Measurements from ENCODE around the gene SUCLG2.

SUCLG2 gene

GRCh38 chr3:67515778-67516177, 138.6 kb downstream of the SUCLG2 start:
- no peak for DNase-seq (ENCODE audit: low spot score)

DNA sequence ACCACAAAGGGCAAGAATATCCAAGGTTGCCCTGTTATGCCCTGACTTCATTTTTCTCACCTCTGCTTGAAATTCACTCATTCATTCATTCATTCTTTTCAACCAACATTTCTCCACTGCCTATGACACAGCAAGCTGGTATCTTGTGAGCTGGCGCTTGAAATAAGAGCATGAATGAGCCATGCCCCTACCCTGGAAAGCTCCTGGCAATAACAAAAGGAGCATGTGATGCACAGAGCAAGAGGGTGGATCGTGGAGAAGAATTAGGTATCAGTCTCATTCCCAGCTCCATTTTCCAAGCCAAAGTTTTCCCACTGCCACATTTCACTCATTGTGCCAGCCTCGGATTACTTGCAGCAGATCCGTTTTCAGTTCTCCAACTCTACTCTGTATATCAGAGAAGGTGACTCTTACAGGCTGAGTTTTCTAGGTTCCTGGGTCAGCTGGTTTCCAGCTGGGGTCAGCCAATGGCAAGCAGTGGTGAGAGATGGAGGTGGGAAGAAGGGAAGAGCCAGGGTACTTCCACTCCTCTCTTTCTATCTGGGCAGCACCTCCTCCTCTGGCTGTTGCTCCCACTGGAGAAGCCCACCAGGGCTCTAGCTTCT, 144.8 kb downstream of the SUCLG2 start:
- DNase-seq (ENCODE audit: low spot score): peak; percentile 12

DNA sequence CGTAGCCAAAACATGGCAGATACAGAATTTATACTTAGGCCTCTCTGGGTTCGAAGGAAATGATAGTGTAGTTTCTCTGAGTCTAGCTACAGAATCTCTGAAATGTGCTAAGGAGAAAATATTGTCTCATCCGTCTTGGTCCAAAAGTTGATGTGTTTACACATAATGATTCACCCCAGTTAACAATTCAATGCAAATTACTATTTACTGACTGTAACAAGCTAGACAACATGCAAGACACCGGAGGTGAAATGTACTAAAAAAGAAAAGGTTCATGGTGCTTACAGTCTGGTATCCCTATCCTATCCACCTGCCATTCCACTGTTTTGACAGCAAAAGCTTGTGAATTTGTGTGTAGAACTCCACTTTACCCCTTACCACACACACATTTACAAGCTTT, 146.8 kb downstream of the SUCLG2 start:
- no peak for DNase-seq (ENCODE audit: low spot score)

DNA sequence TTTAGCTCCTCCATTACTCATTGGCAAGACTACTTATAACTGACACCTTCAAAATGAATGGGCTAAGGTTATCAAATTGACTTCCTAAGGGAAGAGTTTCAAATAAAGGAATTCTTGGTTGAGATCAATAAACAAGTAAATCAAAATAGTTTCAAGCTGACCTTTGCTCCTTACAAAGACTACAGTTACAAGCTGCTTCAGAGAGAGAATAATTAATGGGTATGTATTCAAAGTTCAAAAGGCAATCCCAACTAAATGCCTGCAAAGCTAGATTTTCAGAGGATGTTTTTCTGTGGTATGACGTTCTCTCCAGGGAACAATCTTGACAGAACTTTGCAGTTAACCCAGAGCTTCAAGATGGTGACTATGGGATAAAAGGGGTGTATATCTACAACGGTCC, 153.7 kb downstream of the SUCLG2 start:
- no peak for DNase-seq (ENCODE audit: low spot score)

GRCh38 chr3:67497746-67498145, 156.7 kb downstream of the SUCLG2 start:
- DNase-seq (ENCODE audit: low spot score): no peak

DNA sequence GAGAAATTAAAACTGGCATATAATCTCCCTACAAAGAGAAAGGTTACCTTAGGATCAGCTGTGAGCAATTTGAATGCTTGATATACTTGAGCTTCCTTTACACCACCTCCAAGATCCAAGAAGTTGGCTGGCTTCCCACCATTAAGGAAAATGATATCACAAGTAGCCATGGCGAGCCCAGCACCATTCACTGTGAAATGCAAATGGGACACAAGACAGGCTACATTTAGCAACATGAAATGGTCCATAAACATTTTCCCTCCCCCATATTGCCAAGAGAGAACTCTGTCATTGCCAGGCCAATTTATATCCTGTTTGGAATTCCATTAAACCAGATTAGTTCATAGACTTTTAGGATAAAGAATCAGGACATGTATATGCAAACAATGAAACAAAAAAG, 158.7 kb downstream of the SUCLG2 start:
- DNase-seq (ENCODE audit: low spot score): no peak

- no peak for DNase-seq (ENCODE audit: low spot score)
Observed at GRCh38 chr3:67493808-67494207, 160.6 kb downstream of the SUCLG2 start.

DNA sequence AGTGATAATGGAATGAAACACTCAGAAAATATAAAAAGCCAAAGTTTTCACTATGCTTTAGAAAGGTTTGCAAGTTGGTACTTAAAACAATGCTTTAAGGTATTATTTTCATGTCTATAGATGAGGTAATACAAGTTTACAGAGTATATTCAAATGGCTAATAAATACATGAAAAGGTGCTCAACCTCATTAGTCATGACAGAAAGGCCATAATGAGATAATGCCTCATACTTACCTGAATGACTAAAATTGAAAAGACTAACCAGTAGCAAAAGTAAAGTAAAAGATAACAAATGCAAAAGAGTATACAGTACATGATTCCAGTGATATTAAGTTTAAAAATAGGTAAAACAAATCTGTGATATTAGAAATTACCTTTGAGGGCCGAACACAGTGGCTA, 163.8 kb downstream of the SUCLG2 start:
- DNase-seq (ENCODE audit: low spot score): no peak

GRCh38 chr3:67489816-67490215, 164.6 kb downstream of the SUCLG2 start:
- peak; percentile 15 for DNase-seq (ENCODE audit: low spot score)

DNA sequence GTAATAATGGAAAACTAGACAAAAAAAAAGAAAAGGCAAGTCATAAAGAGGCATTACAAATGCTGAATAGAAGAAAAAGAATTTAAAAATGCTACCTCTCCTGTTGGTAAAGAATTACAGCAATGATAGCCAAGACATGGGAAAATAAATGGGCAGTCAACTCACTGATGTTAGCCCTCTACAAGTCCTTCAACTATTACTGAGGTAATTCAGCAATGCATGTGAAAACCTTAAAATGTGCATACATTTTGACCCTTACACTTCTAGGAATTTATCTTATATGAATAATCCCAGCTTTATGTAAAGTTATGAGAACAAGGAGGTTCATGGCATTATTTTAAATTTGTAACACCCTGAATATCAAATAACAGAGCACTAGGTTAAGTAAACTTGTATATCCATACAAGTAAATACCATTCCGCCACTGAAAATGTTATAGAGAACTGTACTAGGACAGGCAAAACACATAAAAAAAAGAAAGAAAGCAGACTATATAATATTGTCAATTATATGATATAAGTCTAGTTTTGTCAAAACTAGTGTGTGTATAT, 166.8 kb downstream of the SUCLG2 start:
- DNase-seq (ENCODE audit: low spot score): no peak

DNA sequence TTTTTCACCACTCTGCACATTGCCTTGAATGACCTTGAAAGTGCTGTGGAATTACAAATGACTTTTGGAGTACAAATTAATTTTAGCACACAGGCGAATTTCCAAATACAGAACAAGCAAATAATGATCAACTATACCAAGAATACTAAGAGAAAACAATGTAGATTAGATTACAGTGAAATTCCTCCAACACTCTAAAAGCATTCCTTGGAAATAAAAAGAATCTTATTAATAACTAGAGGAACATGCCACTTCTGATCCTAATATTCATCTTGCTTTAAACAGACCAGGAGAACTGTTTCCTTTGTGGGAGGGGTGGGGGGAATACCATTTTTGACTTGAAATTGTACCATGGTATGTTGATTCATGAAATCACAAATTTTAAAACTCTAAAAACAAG, 167.5 kb downstream of the SUCLG2 start:
- DNase-seq (ENCODE audit: low spot score): no peak

DNA sequence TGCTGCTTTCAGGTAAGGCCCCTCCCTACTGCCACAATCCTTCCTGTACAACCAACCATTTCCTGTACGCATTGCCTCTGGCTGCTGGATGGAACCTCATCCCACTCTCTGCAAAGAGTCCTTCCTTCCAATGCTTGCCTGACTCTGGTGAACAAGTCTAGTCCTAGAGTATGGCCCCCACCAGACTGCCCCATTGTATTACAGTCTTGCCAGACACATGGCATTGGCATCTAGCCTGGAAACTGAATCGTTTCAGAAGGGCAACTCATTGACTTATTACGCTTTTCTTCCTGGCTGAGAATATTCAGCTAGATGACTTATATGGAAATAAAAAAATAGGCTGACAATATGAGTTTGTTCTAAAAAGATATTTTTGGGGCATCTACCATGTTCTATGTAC, 170.3 kb downstream of the SUCLG2 start:
- no peak for DNase-seq (ENCODE audit: low spot score)

DNA sequence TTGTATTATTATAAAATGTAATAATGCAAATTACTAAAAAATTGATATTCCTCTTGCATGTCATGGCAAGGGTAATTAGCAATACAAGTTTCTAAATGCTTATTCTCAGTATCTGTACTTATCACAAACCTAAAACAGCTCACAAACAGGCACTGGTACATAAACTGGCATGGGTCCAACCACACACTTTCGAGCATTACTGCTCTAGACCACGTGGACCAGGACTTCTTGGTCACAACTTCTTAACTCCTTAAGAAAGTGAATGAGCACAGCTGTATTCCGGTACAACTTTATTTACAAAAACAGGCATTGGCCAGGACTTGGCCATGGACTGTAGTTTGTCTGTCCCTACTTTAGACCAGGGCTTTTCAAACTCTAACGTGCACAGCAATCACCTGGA, 173.3 kb downstream of the SUCLG2 start:
- no peak for DNase-seq (ENCODE audit: low spot score)

GRCh38 chr3:67478423-67478822, 176.0 kb downstream of the SUCLG2 start:
- DNase-seq (ENCODE audit: low spot score): no peak

DNA sequence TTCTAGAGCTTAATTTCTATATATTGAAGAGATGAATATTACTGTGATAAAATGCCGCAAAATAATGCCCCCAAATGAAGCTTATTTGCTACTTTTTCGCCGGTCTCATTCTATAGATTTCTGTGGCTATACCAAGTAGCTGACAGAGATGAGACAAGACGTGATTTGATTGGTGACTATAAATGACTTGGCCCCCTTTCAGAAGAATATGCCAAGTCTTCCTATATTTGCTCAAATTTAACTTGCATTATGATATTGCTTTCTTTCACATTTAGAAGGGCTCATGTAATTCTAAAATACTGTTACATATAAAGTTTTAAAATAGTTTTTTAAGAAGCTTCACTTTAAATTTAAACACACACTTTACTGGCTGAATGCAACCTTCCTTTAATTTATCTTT, 180.1 kb downstream of the SUCLG2 start:
- no peak for DNase-seq (ENCODE audit: low spot score)

DNA sequence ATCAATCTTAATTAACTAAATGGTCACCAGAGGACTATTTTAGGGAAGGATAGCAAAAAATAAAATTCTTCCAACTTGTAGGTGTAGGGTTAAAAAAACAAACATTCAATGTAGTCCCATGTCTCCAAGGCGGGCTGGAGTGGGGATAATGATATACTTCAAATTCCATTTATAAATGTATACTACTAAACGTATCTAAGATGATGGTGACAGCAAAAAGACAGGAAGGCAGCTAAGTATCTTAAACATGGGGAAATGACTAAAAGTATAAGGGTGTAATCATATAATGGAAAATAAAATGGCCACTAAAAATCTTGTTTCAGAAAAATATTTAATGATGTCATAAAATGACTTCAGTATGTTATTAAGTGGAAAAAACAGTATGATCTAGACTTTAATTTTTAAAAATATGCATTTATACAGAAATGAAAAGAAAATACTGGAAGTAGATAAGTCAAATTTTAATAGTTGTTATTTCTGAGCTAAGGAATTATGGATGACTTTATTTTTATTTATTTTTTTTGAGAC, 181.7 kb downstream of the SUCLG2 start:
- no peak for DNase-seq (ENCODE audit: low spot score)

DNA sequence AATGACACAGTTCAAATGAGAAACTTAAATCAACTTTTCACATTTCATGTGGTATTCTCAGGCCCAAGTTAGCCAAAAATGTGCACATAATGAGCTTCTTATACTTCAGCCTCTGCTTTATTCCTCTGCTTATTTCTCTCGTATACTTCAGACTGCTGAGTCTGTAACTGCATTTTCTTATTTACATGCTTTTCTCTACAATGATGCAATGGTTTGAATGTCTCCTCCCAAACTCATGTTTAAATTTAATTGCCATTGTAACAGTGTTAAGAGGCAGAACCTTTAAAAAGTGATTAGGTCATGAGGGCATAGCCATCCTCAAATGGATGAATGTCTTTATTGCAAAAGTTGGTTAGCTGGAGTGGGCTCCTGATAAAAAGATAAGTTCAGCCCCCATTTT, 184.2 kb downstream of the SUCLG2 start:
- DNase-seq (ENCODE audit: low spot score): no peak

- no peak for DNase-seq (ENCODE audit: low spot score)
Observed at GRCh38 chr3:67468511-67468910, 185.9 kb downstream of the SUCLG2 start.

GRCh38 chr3:67463656-67464055, 190.8 kb downstream of the SUCLG2 start:
- DNase-seq (ENCODE audit: low spot score): no peak

GRCh38 chr3:67462187-67462586, 192.2 kb downstream of the SUCLG2 start:
- no peak for DNase-seq (ENCODE audit: low spot score)

DNA sequence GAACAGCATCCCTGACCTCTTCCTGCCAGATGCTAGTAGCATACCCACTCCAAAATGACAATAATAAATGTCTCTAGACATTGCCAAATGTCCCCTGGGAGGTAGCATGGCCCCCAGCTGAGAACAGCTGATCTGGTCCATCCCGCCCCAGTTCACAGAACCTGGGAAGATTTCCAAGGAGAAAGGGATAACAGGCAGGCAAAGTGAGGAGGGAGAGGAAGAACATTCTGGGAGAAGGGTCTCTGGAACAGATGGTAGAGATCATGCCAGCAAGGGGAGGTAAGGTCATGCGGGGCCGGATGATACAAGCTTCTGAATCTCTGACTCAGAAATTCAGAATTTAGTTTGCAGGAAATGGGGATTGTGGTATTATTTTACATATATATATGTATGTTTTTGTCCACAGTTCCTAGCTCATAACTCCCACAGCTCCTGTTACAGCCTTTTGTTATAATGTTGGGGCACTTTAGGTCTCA, 192.7 kb downstream of the SUCLG2 start:
- DNase-seq (ENCODE audit: low spot score): peak; percentile 5

DNA sequence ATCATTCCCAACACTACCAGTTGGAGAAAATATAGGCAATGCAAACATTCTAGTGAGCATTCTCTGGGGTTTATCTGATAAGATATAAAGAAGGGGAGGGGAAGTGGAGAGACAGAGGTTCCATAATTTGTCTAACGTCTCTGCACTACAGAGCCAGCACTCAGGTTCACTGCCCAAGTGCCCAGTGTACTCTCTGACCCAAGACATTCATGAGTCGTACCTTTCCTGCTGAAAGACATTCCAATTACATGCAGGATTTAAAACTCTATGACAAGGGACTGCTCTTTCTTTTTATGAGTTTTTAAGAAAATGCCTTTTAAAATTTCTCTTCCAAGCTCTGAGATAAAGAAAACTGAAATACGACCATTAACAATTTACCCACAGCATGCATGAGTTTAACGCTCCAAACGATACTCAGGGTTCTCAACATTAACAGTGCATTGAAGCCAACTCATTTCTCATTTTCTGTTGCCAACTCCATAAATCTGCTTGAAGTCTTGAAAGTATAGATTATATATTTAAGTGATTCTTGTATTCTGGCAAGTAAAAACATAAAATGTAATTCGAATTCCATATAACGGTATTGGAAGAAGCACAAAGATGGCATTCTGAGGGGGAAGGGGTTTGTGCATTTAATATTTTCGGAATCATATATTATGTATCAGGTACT, 193.4 kb downstream of the SUCLG2 start:
- no peak for DNase-seq (ENCODE audit: low spot score)

DNA sequence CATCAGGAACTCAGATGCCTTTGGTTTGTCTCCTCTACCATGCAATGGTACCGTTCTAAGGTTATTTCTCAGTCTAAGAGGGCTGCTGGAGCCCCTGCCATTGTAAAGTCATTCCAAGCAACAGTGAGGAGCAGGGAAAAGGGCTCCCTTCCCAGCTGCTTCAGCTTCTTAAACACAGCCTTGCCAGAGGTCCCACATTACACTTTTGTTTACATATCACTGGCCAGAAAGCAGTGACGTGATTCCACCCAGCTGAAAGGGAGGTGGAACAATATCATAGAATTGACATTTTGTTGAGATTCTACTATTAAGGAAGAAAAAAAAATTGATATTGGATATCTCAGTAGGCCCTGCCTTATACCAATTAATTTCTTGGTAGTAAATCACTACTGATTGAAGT, 194.6 kb downstream of the SUCLG2 start:
- DNase-seq (ENCODE audit: low spot score): peak; percentile 41

All from AG08396 (cell line).